ENCODE data around the gene MYL12B. TPM values are rescaled to one million over a fixed set of nuclear protein-coding genes. Genes with fewer than 3 reads are reported as not detected.

Gene MYL12B
- total RNA-seq, 1 donor from 2014 or later, result 330 TPM

GRCh38 chr18:3234457-3234856, 27.5 kb upstream of the MYL12B start:
- DNase-seq (ENCODE audit: low read depth), result no peak

- no peak for DNase-seq (ENCODE audit: low read depth)
Measured at GRCh38 chr18:3235846-3236245, 26.1 kb upstream of the MYL12B start.

GRCh38 chr18:3236470-3236869, 25.5 kb upstream of the MYL12B start:
- DNase-seq (ENCODE audit: low read depth), result no peak

GRCh38 chr18:3238742-3239141, 23.2 kb upstream of the MYL12B start:
- DNase-seq (ENCODE audit: low read depth), result no peak

- no peak for DNase-seq (ENCODE audit: low read depth)
Measured at GRCh38 chr18:3245185-3245564, 16.8 kb upstream of the MYL12B start.

GRCh38 chr18:3245853-3246634, 15.9 kb upstream of the MYL12B start:
- peak; percentile 90 for DNase-seq (ENCODE audit: low read depth)

- DNase-seq (ENCODE audit: low read depth), result peak; percentile 59
Measured at GRCh38 chr18:3246635-3247239, 15.2 kb upstream of the MYL12B start.

- DNase-seq (ENCODE audit: low read depth), result peak; percentile 98
Measured at GRCh38 chr18:3247240-3248061, 14.5 kb upstream of the MYL12B start, which contains the start of gene MYL12A. Gene MYL12A, plus strand, starts transcription at chr18:3247801. Its CDS starts 5,447 bp downstream, at chr18:3253248.

- peak; percentile 87 for DNase-seq (ENCODE audit: low read depth)
Measured at GRCh38 chr18:3248062-3248657, 13.8 kb upstream of the MYL12B start.

- DNase-seq (ENCODE audit: low read depth), result peak; percentile 74
Measured at GRCh38 chr18:3248658-3249359, 13.1 kb upstream of the MYL12B start.

- peak; percentile 74 for DNase-seq (ENCODE audit: low read depth)
Measured at GRCh38 chr18:3250237-3251107, 11.5 kb upstream of the MYL12B start.

- peak; percentile 87 for DNase-seq (ENCODE audit: low read depth)
Measured at GRCh38 chr18:3251249-3251962, 10.5 kb upstream of the MYL12B start.

- peak; percentile 72 for DNase-seq (ENCODE audit: low read depth)
Measured at GRCh38 chr18:3251963-3252277, 10.0 kb upstream of the MYL12B start.

- DNase-seq (ENCODE audit: low read depth), result no peak
Measured at GRCh38 chr18:3252843-3253242, 9.1 kb upstream of the MYL12B start.

GRCh38 chr18:3254725-3255124, 7.2 kb upstream of the MYL12B start:
- peak; percentile 68 for DNase-seq (ENCODE audit: low read depth)

GRCh38 chr18:3255611-3256165, 6.2 kb upstream of the MYL12B start:
- no peak for DNase-seq (ENCODE audit: low read depth)

- DNase-seq (ENCODE audit: low read depth), result peak; percentile 90
Measured at GRCh38 chr18:3256693-3257626, 5.0 kb upstream of the MYL12B start.

- no peak for DNase-seq (ENCODE audit: low read depth)
Measured at GRCh38 chr18:3257627-3258120, 4.3 kb upstream of the MYL12B start.

Measured in myocyte (in vitro differentiated cells).